ENCODE data around the gene EID1.

The EID1 gene

DNA sequence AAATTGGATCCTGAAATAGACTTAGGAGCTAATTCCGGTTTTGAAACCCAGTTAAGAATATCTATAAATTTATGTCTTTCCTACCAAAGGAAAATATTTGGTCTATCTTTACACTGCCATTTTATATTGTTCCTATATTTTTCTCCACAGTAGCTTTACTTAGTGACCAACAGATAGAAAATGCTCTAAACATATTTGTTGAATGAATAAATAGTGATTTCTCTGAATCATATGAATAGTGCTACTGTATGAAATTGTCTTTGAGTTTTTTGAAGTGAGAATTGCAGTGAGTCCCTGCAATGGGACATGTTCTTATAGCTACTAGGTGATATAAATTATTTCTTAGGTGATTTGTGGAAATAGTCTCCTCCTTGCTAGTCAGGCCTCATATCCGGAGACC lies 18.5 kb upstream of the EID1 start:
- DNase-seq (ENCODE audit: low spot score) = no peak
- TF ChIP-seq, protein P1, sequence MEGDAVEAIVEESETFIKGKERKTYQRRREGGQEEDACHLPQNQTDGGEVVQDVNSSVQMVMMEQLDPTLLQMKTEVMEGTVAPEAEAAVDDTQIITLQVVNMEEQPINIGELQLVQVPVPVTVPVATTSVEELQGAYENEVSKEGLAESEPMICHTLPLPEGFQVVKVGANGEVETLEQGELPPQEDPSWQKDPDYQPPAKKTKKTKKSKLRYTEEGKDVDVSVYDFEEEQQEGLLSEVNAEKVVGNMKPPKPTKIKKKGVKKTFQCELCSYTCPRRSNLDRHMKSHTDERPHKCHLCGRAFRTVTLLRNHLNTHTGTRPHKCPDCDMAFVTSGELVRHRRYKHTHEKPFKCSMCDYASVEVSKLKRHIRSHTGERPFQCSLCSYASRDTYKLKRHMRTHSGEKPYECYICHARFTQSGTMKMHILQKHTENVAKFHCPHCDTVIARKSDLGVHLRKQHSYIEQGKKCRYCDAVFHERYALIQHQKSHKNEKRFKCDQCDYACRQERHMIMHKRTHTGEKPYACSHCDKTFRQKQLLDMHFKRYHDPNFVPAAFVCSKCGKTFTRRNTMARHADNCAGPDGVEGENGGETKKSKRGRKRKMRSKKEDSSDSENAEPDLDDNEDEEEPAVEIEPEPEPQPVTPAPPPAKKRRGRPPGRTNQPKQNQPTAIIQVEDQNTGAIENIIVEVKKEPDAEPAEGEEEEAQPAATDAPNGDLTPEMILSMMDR (IDR thresholded peaks at IDR 0.05; ENCODE audit: extremely low read depth, missing control alignments) = no peak

DNA sequence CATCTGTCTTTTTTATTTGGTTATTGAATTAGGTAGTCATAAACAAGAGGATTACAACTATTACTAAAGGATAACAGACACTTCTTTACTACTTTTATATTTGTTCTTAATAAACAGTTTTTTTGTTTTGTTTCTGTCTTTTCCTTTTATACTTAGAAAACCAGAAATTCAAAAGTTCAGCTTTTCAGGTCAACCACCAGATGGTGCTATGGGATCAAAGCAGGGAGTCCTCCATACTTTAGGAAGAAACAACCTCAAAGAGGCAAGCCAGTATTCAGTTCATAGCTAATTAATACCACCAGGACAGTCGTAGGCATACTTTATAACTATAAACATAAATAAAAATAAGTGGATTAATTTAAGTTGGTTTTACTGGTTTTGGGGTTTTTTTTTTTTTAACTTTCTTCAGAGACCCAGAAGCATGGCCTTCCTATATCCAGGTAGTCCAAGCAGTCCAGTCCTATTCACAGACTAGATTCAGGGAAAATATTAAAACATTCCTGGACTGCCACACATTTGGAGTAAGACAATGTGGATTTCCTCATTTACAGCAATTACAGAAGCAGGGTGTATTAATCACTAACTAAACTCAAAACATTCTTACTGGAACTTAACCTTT lies 16.0 kb upstream of the EID1 start:
- peak; percentile 57 for DNase-seq (ENCODE audit: low spot score)

DNA sequence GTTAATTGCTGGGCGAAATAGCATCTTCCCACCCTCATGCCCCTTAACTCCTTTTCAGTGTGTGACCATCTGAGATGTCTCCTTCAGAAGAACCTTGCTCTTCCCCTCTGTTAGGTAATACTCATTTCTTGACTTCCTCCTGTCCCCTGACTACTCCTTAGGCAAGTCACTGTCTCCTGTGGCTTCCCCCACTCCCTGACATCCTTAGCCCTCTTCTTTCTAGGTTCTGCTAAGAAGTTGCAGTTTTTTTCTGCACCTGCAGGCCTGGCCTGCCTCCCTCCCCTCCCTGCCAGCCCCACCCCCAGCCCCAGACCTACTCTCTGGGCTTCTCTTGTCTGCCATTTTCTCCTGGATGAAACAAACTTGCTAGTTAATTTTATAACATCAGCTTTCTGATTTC lies 15.2 kb upstream of the EID1 start:
- TF ChIP-seq, protein P1 (IDR thresholded peaks at IDR 0.05; ENCODE audit: extremely low read depth, missing control alignments) = no peak
- DNase-seq (ENCODE audit: low spot score) = peak; percentile 13

More for the DNA sequence above, 16.0 kb upstream of the EID1 start:
- TF ChIP-seq, protein P1 (IDR thresholded peaks at IDR 0.05; ENCODE audit: extremely low read depth, missing control alignments) = peak; percentile 46

DNA sequence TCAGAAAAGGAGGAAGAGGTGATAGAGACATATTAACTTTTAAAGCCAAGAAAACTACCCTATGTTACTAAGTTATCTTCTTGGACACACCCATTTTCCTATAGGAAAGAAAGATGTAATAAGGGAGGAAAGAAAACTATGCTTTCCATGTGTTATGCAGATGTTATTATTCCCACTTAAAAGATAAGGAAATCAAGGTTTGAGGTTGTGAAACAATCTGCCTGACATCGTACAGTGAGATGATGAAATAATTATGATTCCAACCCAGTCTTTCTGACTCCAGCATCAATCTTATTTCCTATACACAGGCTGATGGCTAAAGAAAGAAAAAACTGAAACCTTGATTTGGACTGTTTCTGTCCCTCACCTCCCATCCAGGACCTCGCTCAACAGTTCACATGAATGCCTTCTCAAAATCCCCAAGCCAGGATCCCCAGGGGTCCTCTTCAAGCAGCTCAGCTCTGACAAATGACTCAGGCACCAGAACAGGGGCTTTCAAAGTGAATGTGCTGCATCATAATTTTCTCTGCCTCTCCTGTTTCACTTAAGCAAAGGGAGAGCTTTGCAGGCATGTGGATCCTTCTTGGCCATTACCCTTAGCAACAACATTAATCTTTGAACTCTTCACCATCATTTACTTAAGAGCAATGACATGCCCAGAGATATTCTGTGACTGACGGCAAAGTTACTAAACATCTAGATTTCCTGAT lies 12.4 kb upstream of the EID1 start:
- TF ChIP-seq, protein P1 (IDR thresholded peaks at IDR 0.05; ENCODE audit: extremely low read depth, missing control alignments) = no peak
- DNase-seq (ENCODE audit: low spot score) = no peak

DNA sequence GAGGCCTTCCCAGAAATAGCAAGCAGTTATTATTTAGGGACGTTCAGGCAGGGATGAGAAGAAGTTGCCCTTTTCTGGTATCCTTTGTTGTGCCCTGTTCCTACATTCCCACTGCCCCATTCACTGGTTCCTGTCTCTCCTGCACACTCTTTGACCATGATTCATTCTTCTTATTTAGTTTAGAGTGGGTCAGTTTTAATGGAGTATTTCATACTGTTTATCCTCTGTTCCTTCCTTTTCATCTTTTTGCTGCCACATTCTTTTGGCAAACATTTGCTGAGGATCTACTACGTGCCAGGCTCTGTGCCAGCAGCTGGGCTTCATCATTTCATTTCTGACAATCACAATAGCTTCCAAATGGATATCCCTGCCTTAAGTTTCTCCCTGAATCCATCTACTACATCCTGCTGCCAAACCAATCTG lies 11.8 kb upstream of the EID1 start:
- no peak for DNase-seq (ENCODE audit: low spot score)

DNA sequence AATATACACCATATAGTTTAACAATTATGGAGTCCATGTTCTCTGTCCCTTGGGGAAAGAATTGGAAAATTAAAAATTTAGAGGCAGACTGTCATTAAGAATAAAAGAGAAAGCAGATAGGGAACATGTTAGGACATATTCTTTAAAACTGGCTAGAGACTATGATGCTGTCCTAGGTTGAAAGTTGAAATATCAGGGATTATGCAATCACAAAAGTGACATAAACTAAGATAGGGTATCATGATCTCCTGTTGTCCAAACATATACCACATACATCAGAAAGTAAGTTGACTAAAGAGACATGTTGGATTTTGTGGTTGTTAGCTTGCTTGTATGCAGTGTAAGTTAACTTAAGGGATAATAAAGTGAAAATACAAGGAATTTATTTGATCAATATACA lies 9.9 kb upstream of the EID1 start:
- no peak for DNase-seq (ENCODE audit: low spot score)
- TF ChIP-seq, protein P1 (IDR thresholded peaks at IDR 0.05; ENCODE audit: extremely low read depth, missing control alignments) = no peak

More for the DNA sequence above, 11.8 kb upstream of the EID1 start:
- TF ChIP-seq, protein P1 (IDR thresholded peaks at IDR 0.05; ENCODE audit: extremely low read depth, missing control alignments) = no peak

DNA sequence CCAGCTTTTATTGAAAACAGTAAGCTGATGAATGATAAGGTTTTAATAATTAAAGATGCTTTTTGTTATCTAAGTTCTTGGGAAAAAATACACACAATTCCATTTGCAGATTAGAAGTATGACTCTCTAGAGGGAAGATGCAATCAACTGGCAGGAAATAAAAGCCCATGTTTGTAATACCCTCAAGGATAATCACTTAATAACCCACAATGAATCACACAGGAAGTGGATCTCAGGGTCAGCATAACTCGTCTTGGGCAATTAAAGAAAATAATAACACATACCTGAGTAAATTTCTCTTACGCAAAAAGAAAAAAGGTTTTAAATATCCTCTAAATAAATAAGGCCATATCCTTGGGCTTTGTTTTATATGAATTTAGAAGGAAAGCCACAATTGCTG lies 9.4 kb upstream of the EID1 start:
- DNase-seq (ENCODE audit: low spot score) = no peak
- TF ChIP-seq, protein P1 (IDR thresholded peaks at IDR 0.05; ENCODE audit: extremely low read depth, missing control alignments) = no peak
